NCI-H2029 treated with DMSO at 0.1 percent for 48 hours (cell line): ENCODE measurements around the gene CRYGB.
"Not testable (repeated sequence)": the region's sequence is repeated elsewhere in the genome, so short reads cannot be mapped to it uniquely, and the experiment has no call there.

Source experiments
- DNase-seq: peaks from one replicate; lab custom pipeline; 2025; lab: John Stamatoyannopoulos, UW

CRYGB gene

GRCh38 chr2:208112969-208113368, 33.0 kb downstream of the CRYGB start:
- DNase-seq, result peak; percentile 76

GRCh38 chr2:208112273-208112745, 33.6 kb downstream of the CRYGB start:
- DNase-seq, result not testable (repeated sequence)

- no peak for DNase-seq
Observed at GRCh38 chr2:208103616-208104015, 42.3 kb downstream of the CRYGB start.

- peak; percentile 33 for DNase-seq
Observed at GRCh38 chr2:208101716-208102631, 44.0 kb downstream of the CRYGB start.

- DNase-seq, result no peak
Observed at GRCh38 chr2:208099682-208100470, 46.1 kb downstream of the CRYGB start.

GRCh38 chr2:208098701-208099100, 47.3 kb downstream of the CRYGB start:
- DNase-seq, result not testable (repeated sequence)

- no peak for DNase-seq
Observed at GRCh38 chr2:208098267-208098666, 47.7 kb downstream of the CRYGB start.

GRCh38 chr2:208097801-208098200, 48.2 kb downstream of the CRYGB start:
- no peak for DNase-seq

- DNase-seq, result no peak
Observed at GRCh38 chr2:208097313-208097712, 48.6 kb downstream of the CRYGB start.

GRCh38 chr2:208096080-208096479, 49.9 kb downstream of the CRYGB start:
- no peak for DNase-seq

GRCh38 chr2:208093128-208093527, 52.8 kb downstream of the CRYGB start:
- no peak for DNase-seq
